ENCODE data around the gene RBP3.

Gene RBP3

DNA sequence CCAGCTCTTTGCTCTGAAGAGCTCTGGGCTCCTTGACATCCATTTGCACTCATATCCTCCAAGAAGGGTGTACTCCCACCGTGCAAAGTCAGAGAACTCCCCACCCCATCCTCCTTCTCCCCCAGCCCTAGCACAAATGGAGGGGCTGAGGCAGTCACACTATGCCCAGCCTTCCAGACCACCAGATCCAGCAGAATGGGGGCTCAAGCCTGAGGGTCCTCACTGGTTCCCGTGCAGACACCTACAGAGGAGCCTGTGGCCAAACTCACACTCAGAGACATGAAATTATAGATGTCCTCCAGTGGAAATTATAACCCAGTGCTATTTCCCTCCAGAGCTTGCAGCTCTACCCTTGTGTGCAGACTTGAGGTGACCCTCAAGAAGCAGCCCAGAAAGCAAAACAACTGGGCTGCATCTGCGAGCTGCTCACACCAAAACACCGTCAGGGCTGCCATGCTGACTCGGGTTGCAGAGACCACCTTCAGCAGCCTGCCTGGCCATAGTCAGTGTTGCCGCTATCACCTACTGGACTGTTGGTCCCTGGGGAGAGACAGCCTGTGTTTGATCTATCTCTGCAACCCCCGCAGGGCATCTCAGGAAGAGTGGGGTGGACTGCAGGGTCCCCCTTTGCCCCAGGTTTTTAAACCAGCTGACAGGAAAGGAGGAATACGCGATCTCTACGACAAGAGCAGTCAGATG lies 28.5 kb downstream of the RBP3 start:
- DNase-seq, result peak; percentile 47

DNA sequence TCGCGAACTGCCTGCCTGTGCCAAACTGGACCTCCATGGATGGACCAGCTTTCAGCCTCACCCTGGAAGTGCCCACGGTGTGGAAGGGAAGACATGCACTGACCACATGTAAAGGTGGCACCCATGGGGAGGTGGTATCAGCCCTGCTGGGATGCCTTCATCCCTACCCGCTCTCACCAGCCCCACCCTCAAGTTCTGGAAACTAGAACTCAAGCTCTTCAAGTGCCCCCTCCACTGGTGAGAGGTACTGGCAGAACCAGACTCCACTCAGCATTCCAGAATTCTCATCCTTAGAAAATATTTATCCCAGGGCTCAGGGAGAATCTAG lies 30.0 kb downstream of the RBP3 start:
- DNase-seq, result no peak

DNA sequence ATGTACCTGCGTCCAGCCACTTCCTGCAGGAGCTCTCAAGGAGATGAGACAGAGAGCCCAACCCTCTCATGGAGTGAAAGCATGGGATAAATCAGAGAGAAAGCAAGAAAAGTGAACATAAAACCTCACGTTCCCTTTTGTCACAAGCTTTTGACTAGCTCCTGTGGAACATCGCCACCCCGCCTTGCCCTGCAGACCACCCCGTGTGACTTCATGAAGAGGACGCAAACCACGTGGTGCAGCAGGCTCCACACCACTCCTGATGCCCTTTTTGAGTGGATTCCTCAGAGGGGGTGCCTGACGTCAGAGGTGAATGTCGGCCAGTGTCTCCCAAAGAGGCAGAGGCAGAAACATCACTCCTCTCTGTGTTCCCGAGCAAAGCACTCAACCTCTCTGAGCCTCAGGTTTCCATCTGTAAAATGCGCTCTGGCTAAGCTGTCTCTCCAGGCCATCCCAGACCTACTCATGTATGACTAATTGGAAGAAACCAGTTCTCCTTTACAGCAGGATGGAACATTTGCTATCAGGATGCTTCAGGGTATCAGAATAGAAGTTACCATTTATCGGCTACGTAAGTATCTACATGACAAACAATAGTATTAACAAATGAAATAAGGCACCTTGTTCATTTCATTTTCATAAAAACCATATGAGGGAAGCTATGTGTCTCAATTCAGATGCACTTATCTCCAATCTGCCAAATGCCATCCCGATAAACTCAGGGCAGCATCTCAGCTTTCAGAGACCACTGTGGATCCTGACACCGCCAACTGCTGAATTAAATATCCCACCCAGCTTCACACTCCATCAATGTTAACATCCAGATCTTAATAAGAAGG lies 30.7 kb downstream of the RBP3 start:
- DNase-seq, result peak; percentile 41

DNA sequence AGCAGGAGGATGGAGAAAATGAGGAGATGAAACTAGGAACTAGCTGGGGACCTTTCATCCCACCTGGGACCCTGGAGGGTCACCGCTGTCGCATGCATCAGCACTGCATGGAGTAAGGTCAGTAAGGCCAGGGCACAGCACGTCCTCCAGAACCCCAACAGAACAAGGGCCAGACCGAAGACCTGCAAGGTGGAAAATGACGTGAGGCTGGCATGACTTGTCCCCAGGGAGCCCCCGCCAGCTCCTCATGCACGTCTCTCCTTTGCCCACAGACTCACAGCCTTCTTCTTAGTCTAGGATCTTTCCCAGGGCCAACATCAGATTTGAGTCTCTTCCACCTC lies 31.3 kb downstream of the RBP3 start:
- DNase-seq, result no peak

DNA sequence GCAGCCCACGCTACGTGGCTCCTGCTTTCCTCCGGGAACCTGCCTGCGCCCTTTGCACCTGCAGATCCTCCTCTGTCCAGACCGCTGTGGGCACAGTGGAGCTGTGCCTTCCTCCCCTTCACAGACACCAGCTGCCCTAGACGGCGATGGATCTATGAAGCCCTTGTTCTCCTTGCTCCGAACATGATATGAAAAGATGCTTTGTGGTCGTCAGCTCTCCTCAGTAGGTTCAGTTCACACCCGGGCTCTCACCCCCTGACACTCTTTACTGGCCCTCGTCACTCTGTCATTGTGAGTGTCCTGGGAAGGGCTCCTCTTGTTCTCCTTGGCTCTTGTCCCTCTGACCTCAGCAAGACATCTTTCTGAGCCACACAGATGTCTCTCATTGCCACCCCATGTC lies 31.7 kb downstream of the RBP3 start:
- peak; percentile 38 for DNase-seq

GRCh38 chr10:47380341-47381102 lies 32.4 kb downstream of the RBP3 start:
- peak; percentile 35 for DNase-seq

GRCh38 chr10:47381103-47381395 lies 32.9 kb downstream of the RBP3 start:
- no peak for DNase-seq

- DNase-seq, result peak; percentile 40
These were observed 33.5 kb downstream of the RBP3 start for GRCh38 chr10:47381427-47382379.

- peak; percentile 63 for DNase-seq
These were observed 35.3 kb downstream of the RBP3 start for GRCh38 chr10:47383261-47384147.

DNA sequence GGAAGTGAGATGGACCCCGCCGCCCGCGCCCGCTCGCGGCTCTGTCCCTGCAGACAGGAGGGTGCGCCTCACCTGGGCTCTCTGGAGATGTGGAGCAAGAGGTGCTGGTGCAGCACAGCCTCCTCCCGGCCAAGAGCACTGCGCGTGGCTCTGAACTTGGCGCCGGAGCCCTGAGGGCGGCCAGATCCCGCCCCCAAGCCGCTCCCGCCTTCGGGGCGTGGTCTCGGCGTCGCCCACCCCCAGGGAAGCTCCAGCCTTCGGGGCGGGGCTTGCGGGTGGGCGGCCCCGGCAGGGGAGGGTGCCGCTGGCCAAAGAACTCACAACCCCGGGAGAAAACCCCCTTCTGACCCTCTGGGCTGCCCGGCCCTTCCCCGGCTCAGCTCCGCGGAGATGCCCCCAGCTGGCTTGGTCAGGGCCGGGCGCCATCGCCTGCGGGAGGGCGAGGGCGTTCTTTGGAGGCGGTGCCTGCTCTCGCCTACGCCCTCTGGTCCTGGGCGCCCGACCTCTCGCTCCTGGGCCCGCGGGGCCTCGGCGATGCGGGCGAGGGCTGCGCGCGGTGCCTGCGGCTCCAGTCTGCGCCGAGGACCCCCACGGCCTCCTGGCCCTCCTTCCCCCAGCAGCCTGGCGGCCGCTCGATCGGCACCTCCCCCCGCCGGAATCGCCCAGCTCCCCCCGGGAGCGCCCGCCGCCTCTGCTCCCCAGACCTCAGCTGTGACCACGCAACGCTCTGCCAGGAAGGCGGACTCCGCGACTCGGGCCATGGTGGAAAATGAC lies 36.2 kb downstream of the RBP3 start, which contains the start of gene ZNF488:
TSS of gene ZNF488 (minus strand) at position 146 of the 774 bp plus-strand sequence. CDS start 15,464 bp downstream, outside the sequence.
- peak; percentile 95 for DNase-seq

DNA sequence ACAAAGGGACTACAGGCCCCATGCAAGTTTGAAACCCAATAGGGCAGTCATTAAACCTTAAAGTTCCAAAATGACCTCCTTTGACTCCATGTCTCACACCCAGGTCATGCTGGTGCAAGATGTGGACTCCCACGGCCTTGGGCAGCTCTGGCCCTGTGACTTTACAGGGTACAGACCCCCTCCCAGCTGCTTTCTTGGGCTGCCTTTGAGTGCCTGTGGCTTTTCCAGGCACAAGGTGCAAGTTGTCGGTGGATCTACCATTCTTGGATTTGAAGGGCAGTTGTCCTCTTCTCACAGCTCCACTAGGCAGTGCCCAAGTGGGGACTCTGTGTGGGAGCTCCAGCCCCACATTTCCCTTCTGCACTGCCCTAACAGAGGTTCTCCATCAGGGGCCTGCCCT lies 37.9 kb downstream of the RBP3 start:
- DNase-seq, result peak; percentile 16

GRCh38 chr10:47388879-47389278 lies 40.7 kb downstream of the RBP3 start:
- DNase-seq, result peak; percentile 16

GRCh38 chr10:47389619-47390018 lies 41.5 kb downstream of the RBP3 start:
- no peak for DNase-seq

- peak; percentile 71 for DNase-seq
These were observed 48.2 kb downstream of the RBP3 start for GRCh38 chr10:47396311-47396717.

DNA sequence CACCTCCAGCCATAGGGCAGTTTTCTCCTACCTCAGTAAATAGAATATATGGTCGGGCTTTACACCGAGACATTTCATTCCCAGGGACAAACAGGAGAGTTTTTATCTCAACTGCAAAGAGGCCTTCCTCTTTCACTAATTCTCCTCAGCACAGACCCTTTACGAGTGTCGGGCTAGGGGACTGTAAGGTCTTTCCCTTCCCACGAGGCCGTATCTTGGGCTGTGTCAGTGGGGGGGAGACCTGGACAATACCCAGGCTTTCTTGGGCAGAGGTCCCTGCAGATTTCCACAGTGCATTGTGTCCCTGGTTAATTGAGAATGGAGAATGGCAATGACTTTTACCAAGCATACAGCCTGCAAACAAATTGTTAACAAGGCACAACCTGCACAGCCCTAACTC lies 49.1 kb downstream of the RBP3 start:
- DNase-seq, result peak; percentile 44

DNA sequence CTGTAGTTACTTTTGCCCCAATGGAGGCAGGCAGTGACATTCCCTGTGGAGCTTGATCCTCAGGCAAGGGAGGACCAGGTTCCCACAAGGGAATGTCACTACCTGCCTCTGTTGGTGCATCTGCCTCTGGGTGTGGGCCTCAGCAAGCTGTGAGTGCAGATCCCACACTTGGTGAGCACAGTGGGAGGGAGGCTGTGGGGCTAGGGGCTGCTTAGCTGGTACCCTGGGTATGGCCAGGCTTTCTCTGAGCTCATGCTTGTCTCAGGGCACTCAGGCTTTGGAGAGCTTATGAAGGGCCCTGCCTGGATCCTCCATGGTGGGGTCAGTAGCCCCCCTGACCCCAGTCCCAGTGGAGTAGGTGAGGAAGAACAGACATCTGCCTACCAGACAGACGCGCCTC lies 52.1 kb downstream of the RBP3 start:
- DNase-seq, result peak; percentile 35

DNA sequence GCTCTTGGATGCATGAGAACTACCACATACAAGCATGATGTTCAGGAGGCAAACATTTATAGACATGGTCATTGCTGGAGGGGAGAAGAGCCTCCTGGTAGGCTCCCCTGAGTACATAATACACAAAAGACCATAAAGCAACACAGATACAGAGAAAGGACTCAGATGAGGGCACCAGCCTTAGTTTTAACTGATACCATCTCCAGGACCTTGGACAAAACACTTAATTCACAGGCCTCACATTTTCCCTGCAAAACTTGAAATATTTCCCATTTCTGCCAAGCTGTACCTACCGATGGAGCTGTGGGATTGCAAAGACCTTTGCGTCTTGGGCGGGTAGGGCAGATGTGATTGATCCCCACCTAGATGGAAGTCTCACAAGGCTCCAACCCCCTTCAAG lies 52.6 kb downstream of the RBP3 start:
- DNase-seq, result peak; percentile 33

GRCh38 chr10:47401210-47401609 lies 53.0 kb downstream of the RBP3 start:
- DNase-seq, result no peak

DNA sequence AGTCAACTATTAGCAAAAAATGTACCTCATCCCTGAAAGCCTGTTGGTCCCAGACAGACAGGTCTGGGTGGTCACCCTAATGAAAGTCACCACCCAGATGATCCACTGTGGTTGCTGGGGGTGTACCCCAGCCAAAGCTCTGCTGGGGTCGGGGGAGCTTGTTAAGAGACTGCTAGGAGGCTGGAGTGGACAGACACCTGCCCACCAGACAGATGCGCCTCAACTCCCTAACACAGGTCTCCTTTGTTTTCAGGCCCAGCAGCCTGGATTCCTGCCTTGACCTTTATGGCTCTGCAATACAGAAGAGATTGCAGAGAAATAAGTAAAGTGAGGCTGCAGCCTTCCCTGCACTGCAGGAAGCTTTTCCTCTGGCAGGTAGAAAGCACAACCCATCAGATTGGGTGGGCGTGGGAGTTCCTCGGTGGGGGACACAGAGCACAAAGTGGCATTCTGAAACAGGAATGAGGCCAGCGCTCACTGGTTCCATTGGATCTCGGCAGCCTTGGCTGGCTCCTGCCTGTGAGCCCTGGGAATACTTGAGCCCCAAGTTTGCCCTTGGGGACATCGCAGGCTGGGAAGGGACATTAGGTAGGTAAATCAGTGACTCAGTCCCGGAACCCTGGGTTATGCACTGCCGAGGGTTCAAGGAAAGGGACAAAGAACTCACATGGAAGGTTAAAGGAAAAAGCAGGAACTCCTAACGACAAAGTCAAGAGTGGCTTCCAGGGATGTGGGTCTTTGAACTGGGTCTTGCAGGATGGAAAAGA lies 53.9 kb downstream of the RBP3 start:
- DNase-seq, result peak; percentile 71
